OCI-LY7 (cell line): ENCODE measurements around the gene SPIRE2.

ENCODE experiments used
- CTCF ChIP-seq: fragments of 200-600 bp; sonication (generic); conservative IDR thresholded peaks from 2 replicates; pipeline ENCODE4 v1.5.1; 2014; ENCODE audit warnings: mild to moderate bottlenecking, antibody characterized with exemption, low read length, moderate library complexity, mixed read lengths
- EZH2phosphoT487 ChIP-seq: fragments of 200-600 bp; sonication (generic); IDR thresholded peaks from 2 replicates; pipeline ENCODE4 v1.6.1; 2018; ENCODE audit warnings: low read depth, borderline replicate concordance, mild to moderate bottlenecking, mixed run types, antibody characterized with exemption, low read length, moderate library complexity, mixed read lengths

- TF ChIP-seq CTCF (no peak), EZH2phosphoT487 (no peak)
These were observed 45.1 kb downstream of the SPIRE2 start, which contains the start of gene TCF25 for GRCh38 chr16:89873109-89873971.
